Esophagus squamous epithelium (tissue), 4 donors: Measurements from ENCODE around the gene LMAN1L.
A peak's percentile ranks its signal among the peaks of the same experiment; 100 is the strongest.

Source experiments
- CTCF ChIP-seq, 6 experiments: fragments of 450-650 bp in 4 of 6; fragments of 200-600 bp in 2 of 6; sonication (generic) in 2 of 6; IDR thresholded peaks; one replicate each; pipeline ENCODE4 v1.5.1; 2016 to 2019; ENCODE audit warnings: antibody characterized with exemption in 6 of 6, mild to moderate bottlenecking in 4 of 6, moderate library complexity in 4 of 6
- POLR2A ChIP-seq, 4 donors: fragments of 450-650 bp; IDR thresholded peaks; one replicate each; pipeline ENCODE4 v1.6.1; 2017; ENCODE audit warnings: antibody characterized with exemption in 4 of 4, mild to moderate bottlenecking in 4 of 4, moderate library complexity in 3 of 4

- peak in 4 of 6 experiments; percentile 26 to 57 (median 34) for TF ChIP-seq CTCF (IDR thresholded peaks at IDR 0.05)
- no peak for TF ChIP-seq POLR2A (IDR thresholded peaks at IDR 0.05)
Measured at GRCh38 chr15:74817370-74817737, 4.7 kb downstream of the LMAN1L start.
